ENCODE results near the gene PHF20.

DNA sequence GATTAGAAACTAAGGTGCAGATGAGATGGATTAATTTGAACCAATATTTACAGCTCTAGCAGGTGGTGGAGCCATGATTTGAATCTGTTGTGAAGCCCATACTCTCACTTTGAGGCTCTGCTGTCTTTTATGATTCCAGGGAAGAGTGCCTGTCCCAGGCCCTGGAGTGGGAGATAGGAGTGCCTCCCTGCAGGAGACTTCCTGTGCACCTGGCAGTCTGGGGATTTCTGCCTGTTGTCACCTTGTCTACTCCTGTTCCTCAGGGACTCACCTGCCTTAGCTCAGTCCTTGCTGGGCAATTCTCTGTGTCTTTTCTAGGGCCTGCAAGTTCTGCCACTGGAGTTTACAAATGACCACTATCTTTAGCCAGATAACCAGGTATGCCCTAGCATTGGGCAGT is 136.2 kb downstream of the PHF20 start:
- TF ChIP-seq, protein P1, sequence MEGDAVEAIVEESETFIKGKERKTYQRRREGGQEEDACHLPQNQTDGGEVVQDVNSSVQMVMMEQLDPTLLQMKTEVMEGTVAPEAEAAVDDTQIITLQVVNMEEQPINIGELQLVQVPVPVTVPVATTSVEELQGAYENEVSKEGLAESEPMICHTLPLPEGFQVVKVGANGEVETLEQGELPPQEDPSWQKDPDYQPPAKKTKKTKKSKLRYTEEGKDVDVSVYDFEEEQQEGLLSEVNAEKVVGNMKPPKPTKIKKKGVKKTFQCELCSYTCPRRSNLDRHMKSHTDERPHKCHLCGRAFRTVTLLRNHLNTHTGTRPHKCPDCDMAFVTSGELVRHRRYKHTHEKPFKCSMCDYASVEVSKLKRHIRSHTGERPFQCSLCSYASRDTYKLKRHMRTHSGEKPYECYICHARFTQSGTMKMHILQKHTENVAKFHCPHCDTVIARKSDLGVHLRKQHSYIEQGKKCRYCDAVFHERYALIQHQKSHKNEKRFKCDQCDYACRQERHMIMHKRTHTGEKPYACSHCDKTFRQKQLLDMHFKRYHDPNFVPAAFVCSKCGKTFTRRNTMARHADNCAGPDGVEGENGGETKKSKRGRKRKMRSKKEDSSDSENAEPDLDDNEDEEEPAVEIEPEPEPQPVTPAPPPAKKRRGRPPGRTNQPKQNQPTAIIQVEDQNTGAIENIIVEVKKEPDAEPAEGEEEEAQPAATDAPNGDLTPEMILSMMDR (IDR thresholded peaks at IDR 0.05): no peak
- no peak for TF ChIP-seq POLR2A (IDR thresholded peaks at IDR 0.05)
